ENCODE data around the gene CBARP.

GRCh38 chr19:1268226-1269064 is 30.6 kb upstream of the CBARP start:
- TF ChIP-seq CTCF (IDR thresholded peaks at IDR 0.05) (no peak), POLR2A (IDR thresholded peaks at IDR 0.05) (no peak)

Data from right lobe of liver (tissue), 4 donors.